K562 (cell line): Measurements from ENCODE around the gene ELOF1. TPM values are rescaled to one million over a fixed set of nuclear protein-coding genes. Genes with fewer than 3 reads are reported as not detected.

ENCODE experiments used
- CXXC5 ChIP-seq: fragments of 250-450 bp; sonication (Bioruptor Pico); IDR thresholded peaks from 2 replicates; pipeline ENCODE4 v1.8.0; 2022; ENCODE audit warnings: inconsistent platforms, mild to moderate bottlenecking, moderate library complexity
- RBFOX2 ChIP-seq: fragments of 200-400 bp; formaldehyde crosslinking; IDR thresholded peaks from 2 replicates; pipeline ENCODE4 v1.6.1; 2017; ENCODE audit warnings: low read depth, mild to moderate bottlenecking, low read length, moderate library complexity
- RCOR1 ChIP-seq, 2 experiments: IDR thresholded peaks; 2 replicates each; pipeline ENCODE4 v1.6.1; 2012; ENCODE audit warnings: low read depth in 2 of 2, low read length in 2 of 2, borderline replicate concordance in 1 of 2, improper control_type of control experiment in 1 of 2
- SMAD2 ChIP-seq: fragments of 150-350 bp; IDR thresholded peaks from 2 replicates; pipeline ENCODE4 v1.6.1; 2014; ENCODE audit warnings: low read depth, mild to moderate bottlenecking, low read length
- polyA plus RNA-seq, 8 experiments: library from polyadenylated mRNA; depleted of rRNA in 4 of 8; stranded (reverse) in 5 of 8; unstranded in 3 of 8; fragments of >200 nt; fragmentation: Nextera tagmentation in 2 of 8; fragmentation: Illumina TruSeq in 1 of 8; extraction: Ambion mirVana in 2 of 8; extraction: Trizol in 1 of 8; gene quantifications; 2 replicates each; pipeline versions ENCODE4 v1.2.1 to v1.2.3, GENCODE V29; 2011 to 2014; ENCODE audit warnings: inconsistent platforms in 1 of 8, missing spikeins in 1 of 8
- total RNA-seq, 7 experiments: library from RNA; depleted of rRNA in 6 of 7; stranded (reverse); fragments of >200 nt in 6 of 7; fragmentation: Illumina TruSeq in 2 of 7; extraction: Trizol in 2 of 7; gene quantifications; 2 replicates each; pipeline versions ENCODE4 v1.2.1 to v1.2.3, GENCODE V29; 2011 to 2021; ENCODE audit warnings: low replicate concordance in 1 of 7
- TF ChIP-seq, protein P1 (sequence below): fragments of 150-350 bp; conservative IDR thresholded peaks from 2 replicates; pipeline ENCODE4 v1.6.1; 2014; ENCODE audit warnings: low read length
- TF ChIP-seq, protein P2 (sequence below): fragments of 250-450 bp; sonication (Bioruptor Pico); IDR thresholded peaks from 2 replicates; pipeline ENCODE4 v1.8.0; 2022; ENCODE audit warnings: moderate library complexity, mild to moderate bottlenecking, inconsistent platforms
- TF ChIP-seq, protein P3 (sequence below): sonication (generic); formaldehyde crosslinking; IDR thresholded peaks from 2 replicates; pipeline ENCODE4 v1.8.0; 2022; ENCODE audit warnings: mild to moderate bottlenecking, missing genetic modification reagents
- TF ChIP-seq, protein P4 (sequence below): sonication (generic); formaldehyde crosslinking; IDR thresholded peaks from 2 replicates; pipeline ENCODE4 v1.9.0; 2022; ENCODE audit warnings: mild to moderate bottlenecking, missing genetic modification reagents

ELOF1 gene
- total and polyA plus RNA-seq, 9 of the 15 experiments (the other 6 are each of a cell fraction or from before 2014, with no cell fraction given): 16.7 to 147 (median 74.2) TPM

DNA sequence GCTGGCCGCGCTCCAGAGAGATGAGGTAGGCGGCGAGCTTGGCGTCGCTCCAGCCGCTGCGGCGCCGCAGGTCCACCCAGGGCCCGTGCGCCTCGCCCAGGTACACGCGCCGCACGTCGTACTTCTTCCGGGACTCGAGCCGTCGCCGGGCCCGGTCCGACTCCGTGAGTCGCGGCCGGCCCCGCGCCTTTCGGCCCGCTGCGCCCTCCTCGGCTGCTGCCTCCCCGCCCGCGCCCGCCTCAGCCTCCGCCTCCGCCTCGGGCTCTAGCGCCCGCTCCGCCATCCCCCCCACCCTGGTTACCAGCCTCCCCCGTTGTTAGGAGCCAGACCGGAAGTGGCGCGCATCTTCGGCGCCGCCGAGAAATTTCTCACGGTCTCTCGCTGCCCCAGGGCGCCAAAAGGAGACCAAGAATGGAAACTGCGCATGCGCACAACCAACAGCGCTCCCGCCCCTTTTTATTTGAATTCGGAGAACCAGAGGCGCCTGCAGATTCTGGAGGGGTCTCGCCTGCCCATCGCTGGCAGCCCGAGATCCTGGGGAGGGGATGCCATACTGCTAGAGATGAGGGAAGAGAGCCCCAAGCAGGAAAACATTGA lies 53.4 kb downstream of the ELOF1 start, which contains the start of gene ZNF653 (continued):
- TF ChIP-seq, protein P1, sequence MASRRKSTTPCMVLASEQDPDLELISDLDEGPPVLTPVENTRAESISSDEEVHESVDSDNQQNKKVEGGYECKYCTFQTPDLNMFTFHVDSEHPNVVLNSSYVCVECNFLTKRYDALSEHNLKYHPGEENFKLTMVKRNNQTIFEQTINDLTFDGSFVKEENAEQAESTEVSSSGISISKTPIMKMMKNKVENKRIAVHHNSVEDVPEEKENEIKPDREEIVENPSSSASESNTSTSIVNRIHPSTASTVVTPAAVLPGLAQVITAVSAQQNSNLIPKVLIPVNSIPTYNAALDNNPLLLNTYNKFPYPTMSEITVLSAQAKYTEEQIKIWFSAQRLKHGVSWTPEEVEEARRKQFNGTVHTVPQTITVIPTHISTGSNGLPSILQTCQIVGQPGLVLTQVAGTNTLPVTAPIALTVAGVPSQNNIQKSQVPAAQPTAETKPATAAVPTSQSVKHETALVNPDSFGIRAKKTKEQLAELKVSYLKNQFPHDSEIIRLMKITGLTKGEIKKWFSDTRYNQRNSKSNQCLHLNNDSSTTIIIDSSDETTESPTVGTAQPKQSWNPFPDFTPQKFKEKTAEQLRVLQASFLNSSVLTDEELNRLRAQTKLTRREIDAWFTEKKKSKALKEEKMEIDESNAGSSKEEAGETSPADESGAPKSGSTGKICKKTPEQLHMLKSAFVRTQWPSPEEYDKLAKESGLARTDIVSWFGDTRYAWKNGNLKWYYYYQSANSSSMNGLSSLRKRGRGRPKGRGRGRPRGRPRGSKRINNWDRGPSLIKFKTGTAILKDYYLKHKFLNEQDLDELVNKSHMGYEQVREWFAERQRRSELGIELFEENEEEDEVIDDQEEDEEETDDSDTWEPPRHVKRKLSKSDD: no peak
- TF ChIP-seq, protein P2, sequence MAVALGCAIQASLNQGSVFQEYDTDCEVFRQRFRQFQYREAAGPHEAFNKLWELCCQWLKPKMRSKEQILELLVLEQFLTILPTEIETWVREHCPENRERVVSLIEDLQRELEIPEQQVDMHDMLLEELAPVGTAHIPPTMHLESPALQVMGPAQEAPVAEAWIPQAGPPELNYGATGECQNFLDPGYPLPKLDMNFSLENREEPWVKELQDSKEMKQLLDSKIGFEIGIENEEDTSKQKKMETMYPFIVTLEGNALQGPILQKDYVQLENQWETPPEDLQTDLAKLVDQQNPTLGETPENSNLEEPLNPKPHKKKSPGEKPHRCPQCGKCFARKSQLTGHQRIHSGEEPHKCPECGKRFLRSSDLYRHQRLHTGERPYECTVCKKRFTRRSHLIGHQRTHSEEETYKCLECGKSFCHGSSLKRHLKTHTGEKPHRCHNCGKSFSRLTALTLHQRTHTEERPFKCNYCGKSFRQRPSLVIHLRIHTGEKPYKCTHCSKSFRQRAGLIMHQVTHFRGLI (CRISPR knock-in tag): no peak
- TF ChIP-seq RCOR1 (IDR thresholded peaks at IDR 0.05; ENCODE audit: borderline replicate concordance in 1 of 2, low read depth in 2 of 2, low read length in 2 of 2): no peak
- TF ChIP-seq RBFOX2: peak; percentile 67
- TF ChIP-seq, protein P3, sequence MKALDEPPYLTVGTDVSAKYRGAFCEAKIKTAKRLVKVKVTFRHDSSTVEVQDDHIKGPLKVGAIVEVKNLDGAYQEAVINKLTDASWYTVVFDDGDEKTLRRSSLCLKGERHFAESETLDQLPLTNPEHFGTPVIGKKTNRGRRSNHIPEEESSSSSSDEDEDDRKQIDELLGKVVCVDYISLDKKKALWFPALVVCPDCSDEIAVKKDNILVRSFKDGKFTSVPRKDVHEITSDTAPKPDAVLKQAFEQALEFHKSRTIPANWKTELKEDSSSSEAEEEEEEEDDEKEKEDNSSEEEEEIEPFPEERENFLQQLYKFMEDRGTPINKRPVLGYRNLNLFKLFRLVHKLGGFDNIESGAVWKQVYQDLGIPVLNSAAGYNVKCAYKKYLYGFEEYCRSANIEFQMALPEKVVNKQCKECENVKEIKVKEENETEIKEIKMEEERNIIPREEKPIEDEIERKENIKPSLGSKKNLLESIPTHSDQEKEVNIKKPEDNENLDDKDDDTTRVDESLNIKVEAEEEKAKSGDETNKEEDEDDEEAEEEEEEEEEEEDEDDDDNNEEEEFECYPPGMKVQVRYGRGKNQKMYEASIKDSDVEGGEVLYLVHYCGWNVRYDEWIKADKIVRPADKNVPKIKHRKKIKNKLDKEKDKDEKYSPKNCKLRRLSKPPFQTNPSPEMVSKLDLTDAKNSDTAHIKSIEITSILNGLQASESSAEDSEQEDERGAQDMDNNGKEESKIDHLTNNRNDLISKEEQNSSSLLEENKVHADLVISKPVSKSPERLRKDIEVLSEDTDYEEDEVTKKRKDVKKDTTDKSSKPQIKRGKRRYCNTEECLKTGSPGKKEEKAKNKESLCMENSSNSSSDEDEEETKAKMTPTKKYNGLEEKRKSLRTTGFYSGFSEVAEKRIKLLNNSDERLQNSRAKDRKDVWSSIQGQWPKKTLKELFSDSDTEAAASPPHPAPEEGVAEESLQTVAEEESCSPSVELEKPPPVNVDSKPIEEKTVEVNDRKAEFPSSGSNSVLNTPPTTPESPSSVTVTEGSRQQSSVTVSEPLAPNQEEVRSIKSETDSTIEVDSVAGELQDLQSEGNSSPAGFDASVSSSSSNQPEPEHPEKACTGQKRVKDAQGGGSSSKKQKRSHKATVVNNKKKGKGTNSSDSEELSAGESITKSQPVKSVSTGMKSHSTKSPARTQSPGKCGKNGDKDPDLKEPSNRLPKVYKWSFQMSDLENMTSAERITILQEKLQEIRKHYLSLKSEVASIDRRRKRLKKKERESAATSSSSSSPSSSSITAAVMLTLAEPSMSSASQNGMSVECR (CRISPR knock-in tag): peak; percentile 18; the same call in 1 of the 2 replicates
- peak; percentile 89 for TF ChIP-seq CXXC5 (CRISPR knock-in tag)
- TF ChIP-seq, protein P4, sequence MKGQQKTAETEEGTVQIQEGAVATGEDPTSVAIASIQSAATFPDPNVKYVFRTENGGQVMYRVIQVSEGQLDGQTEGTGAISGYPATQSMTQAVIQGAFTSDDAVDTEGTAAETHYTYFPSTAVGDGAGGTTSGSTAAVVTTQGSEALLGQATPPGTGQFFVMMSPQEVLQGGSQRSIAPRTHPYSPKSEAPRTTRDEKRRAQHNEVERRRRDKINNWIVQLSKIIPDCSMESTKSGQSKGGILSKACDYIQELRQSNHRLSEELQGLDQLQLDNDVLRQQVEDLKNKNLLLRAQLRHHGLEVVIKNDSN (CRISPR knock-in tag): no peak
- no peak for TF ChIP-seq SMAD2
- TF ChIP-seq, all 486 proteins: peak for 94
